Glutamatergic neuron (in vitro differentiated cells): ENCODE measurements around the gene ZNF652. TPM values are rescaled to one million over a fixed set of nuclear protein-coding genes. Genes with fewer than 3 reads are reported as not detected.

Experiments used
- DNase-seq: peaks from one replicate; pipeline ENCODE4 v3.0.0; 2022
- H3K27ac Mint-ChIP-seq: one replicate; pipeline ENCODE4 v1.8.0; 2020; ENCODE audit warnings: mild to moderate bottlenecking, mixed read lengths, inconsistent platforms; ENCODE audit not compliant: unreplicated experiment
- H3K27me3 Mint-ChIP-seq: one replicate; pipeline ENCODE4 v1.8.0; 2020; ENCODE audit warnings: mild to moderate bottlenecking, moderate library complexity, mixed read lengths, inconsistent platforms; ENCODE audit not compliant: unreplicated experiment
- H3K36me3 Mint-ChIP-seq: one replicate; pipeline ENCODE4 v1.8.0; 2020; ENCODE audit warnings: mild to moderate bottlenecking, mixed read lengths, inconsistent platforms; ENCODE audit not compliant: unreplicated experiment
- H3K4me1 Mint-ChIP-seq: one replicate; pipeline ENCODE4 v1.8.0; 2020; ENCODE audit warnings: mild to moderate bottlenecking, low read depth, mixed read lengths, inconsistent platforms; ENCODE audit not compliant: unreplicated experiment
- H3K4me3 Mint-ChIP-seq: one replicate; pipeline ENCODE4 v1.8.0; 2020; ENCODE audit warnings: mild to moderate bottlenecking, mixed read lengths, inconsistent platforms; ENCODE audit not compliant: unreplicated experiment
- H3K9me3 Mint-ChIP-seq: one replicate; pipeline ENCODE4 v1.8.0; 2020; ENCODE audit warnings: mild to moderate bottlenecking, moderate library complexity, mixed read lengths, inconsistent platforms; ENCODE audit not compliant: unreplicated experiment
- CTCF ChIP-seq: fragments of 200-600 bp; sonication (generic); IDR thresholded peaks from one replicate; pipeline ENCODE4 v1.5.0; 2021; ENCODE audit not compliant: partially characterized antibody, unreplicated experiment
- total RNA-seq: library from RNA; stranded (reverse); fragmentation: NEBNext Ultra II Directional; extraction: Animal tissue kit (Norgen Biotek cat#: 25700); gene quantifications from one replicate; pipeline ENCODE4 v1.2.1, GENCODE V29; 2021; ENCODE audit not compliant: unreplicated experiment

ZNF652 gene
- total RNA-seq, 1 donor from 2014 or later: 37.4 TPM

GRCh38 chr17:49381033-49381432, 19.0 kb upstream of the ZNF652 start:
- Mint-ChIP-seq H3K4me1 (no peaks in the 10 kb centered on the region), H3K4me3 (no peak overlapping the region), H3K9me3 (no peaks in the 10 kb centered on the region), H3K27me3 (peaks cover 8% of the 10 kb centered on the region), H3K27ac (no peak overlapping the region), H3K36me3 (no peaks in the 10 kb centered on the region)
- TF ChIP-seq CTCF: no peak
- no peak for DNase-seq

- H3K4me1 Mint-ChIP-seq: no peaks in the 10 kb centered on the region
- H3K27me3 Mint-ChIP-seq: peaks cover 8% of the 10 kb centered on the region
- H3K27ac Mint-ChIP-seq: no peak overlapping the region
- no peaks in the 10 kb centered on the region for H3K9me3 Mint-ChIP-seq
- no peak for DNase-seq
- no peak overlapping the region for H3K4me3 Mint-ChIP-seq
- H3K36me3 Mint-ChIP-seq: no peaks in the 10 kb centered on the region
- TF ChIP-seq CTCF: no peak
These were observed 17.9 kb upstream of the ZNF652 start for GRCh38 chr17:49379926-49380325.

GRCh38 chr17:49378311-49378710, 16.3 kb upstream of the ZNF652 start:
- Mint-ChIP-seq H3K4me3 (no peak overlapping the region), H3K9me3 (no peaks in the 10 kb centered on the region), H3K27me3 (peaks cover 8% of the 10 kb centered on the region), H3K27ac (no peak overlapping the region), H3K4me1 (no peaks in the 10 kb centered on the region), H3K36me3 (no peaks in the 10 kb centered on the region)
- TF ChIP-seq CTCF: no peak
- DNase-seq: no peak

GRCh38 chr17:49375544-49375943, 13.5 kb upstream of the ZNF652 start:
- H3K27me3 Mint-ChIP-seq: peaks cover 3% of the 10 kb centered on the region
- no peak overlapping the region for H3K27ac Mint-ChIP-seq
- no peak overlapping the region for H3K4me3 Mint-ChIP-seq
- no peak for TF ChIP-seq CTCF
- H3K4me1 Mint-ChIP-seq: no peaks in the 10 kb centered on the region
- DNase-seq: no peak
- H3K9me3 Mint-ChIP-seq: no peaks in the 10 kb centered on the region
- H3K36me3 Mint-ChIP-seq: no peaks in the 10 kb centered on the region

- no peak for TF ChIP-seq CTCF
- Mint-ChIP-seq H3K9me3 (peaks cover 1% of the 10 kb centered on the region), H3K27me3 (peaks cover 2% of the 10 kb centered on the region), H3K27ac (no peak overlapping the region), H3K4me1 (no peaks in the 10 kb centered on the region), H3K4me3 (no peak overlapping the region), H3K36me3 (no peaks in the 10 kb centered on the region)
- no peak for DNase-seq
These were observed 11.1 kb upstream of the ZNF652 start for GRCh38 chr17:49373115-49373514.
